ENCODE results near the gene RAPGEF1. TPM values are rescaled to one million over a fixed set of nuclear protein-coding genes. Genes with fewer than 3 reads are reported as not detected.

The RAPGEF1 gene
- total and polyA plus RNA-seq, 3 donors from 2014 or later: 36.1 to 56.9 (median 55.8) TPM

- no peak for TF ChIP-seq POLR2A (IDR thresholded peaks at IDR 0.05)
- H3K27ac ChIP-seq: no peak overlapping the region
- 71 to 76% methylated on average over 5 of the region's 5 CpGs for WGBS, 2 donors
- peaks cover 19% of the 10 kb centered on the region for H3K4me1 ChIP-seq
- no peaks in the 10 kb centered on the region for H3K9me3 ChIP-seq
- no peak overlapping the region for H3K4me3 ChIP-seq
- intact Hi-C loops (cut with DNase I; ENCODE audit: low total_unique reads): no loop called here
- H3K36me3 ChIP-seq (ENCODE audit: low read depth, missing control alignments): no peaks in the 10 kb centered on the region
- no peaks in the 10 kb centered on the region for H3K27me3 ChIP-seq
- no peak for DNase-seq
These were observed 16.2 kb downstream of the RAPGEF1 start for GRCh38 chr9:131723632-131724031.

GRCh38 chr9:131722255-131722654 lies 17.6 kb downstream of the RAPGEF1 start:
- Histone ChIP-seq H3K36me3 (ENCODE audit: low read depth, missing control alignments) (no peaks in the 10 kb centered on the region), H3K9me3 (no peaks in the 10 kb centered on the region), H3K27ac (no peak overlapping the region), H3K4me1 (peaks cover 5% of the 10 kb centered on the region), H3K4me3 (no peak overlapping the region), H3K27me3 (no peaks in the 10 kb centered on the region)
- intact Hi-C loops (cut with DNase I; ENCODE audit: low total_unique reads): no loop called here
- 81 to 85% methylated on average over 8 of the region's 8 CpGs for WGBS, 2 donors
- TF ChIP-seq POLR2A (IDR thresholded peaks at IDR 0.05) (no peak), CTCF (IDR thresholded peaks at IDR 0.05) (no peak)
- no peak for DNase-seq

GRCh38 chr9:131721076-131721475 lies 18.8 kb downstream of the RAPGEF1 start:
- WGBS, 2 donors: 93 to 95% methylated on average over 13 of the region's 13 CpGs
- no peaks in the 10 kb centered on the region for H3K9me3 ChIP-seq
- H3K36me3 ChIP-seq (ENCODE audit: low read depth, missing control alignments): no peaks in the 10 kb centered on the region
- H3K27me3 ChIP-seq: no peaks in the 10 kb centered on the region
- H3K4me3 ChIP-seq: no peak overlapping the region
- peaks cover 6% of the 10 kb centered on the region for H3K4me1 ChIP-seq
- no peak overlapping the region for H3K27ac ChIP-seq
- intact Hi-C loops (cut with DNase I; ENCODE audit: low total_unique reads): no loop called here
- DNase-seq: no peak
- TF ChIP-seq CTCF (IDR thresholded peaks at IDR 0.05): no peak
- TF ChIP-seq POLR2A (IDR thresholded peaks at IDR 0.05): no peak

- H3K4me1 ChIP-seq: peaks cover 8% of the 10 kb centered on the region
- no peak overlapping the region for H3K27ac ChIP-seq
- intact Hi-C loops (cut with DNase I; ENCODE audit: low total_unique reads): no loop called here
- no peak for TF ChIP-seq CTCF (IDR thresholded peaks at IDR 0.05)
- TF ChIP-seq POLR2A (IDR thresholded peaks at IDR 0.05): no peak
- DNase-seq: no peak
- WGBS, 2 donors: 88 to 93% methylated on average over 6 of the region's 6 CpGs
- H3K9me3 ChIP-seq: no peaks in the 10 kb centered on the region
- no peaks in the 10 kb centered on the region for H3K36me3 ChIP-seq (ENCODE audit: low read depth, missing control alignments)
- no peaks in the 10 kb centered on the region for H3K27me3 ChIP-seq
- no peak overlapping the region for H3K4me3 ChIP-seq
These were observed 19.5 kb downstream of the RAPGEF1 start for GRCh38 chr9:131720330-131720729.

DNA sequence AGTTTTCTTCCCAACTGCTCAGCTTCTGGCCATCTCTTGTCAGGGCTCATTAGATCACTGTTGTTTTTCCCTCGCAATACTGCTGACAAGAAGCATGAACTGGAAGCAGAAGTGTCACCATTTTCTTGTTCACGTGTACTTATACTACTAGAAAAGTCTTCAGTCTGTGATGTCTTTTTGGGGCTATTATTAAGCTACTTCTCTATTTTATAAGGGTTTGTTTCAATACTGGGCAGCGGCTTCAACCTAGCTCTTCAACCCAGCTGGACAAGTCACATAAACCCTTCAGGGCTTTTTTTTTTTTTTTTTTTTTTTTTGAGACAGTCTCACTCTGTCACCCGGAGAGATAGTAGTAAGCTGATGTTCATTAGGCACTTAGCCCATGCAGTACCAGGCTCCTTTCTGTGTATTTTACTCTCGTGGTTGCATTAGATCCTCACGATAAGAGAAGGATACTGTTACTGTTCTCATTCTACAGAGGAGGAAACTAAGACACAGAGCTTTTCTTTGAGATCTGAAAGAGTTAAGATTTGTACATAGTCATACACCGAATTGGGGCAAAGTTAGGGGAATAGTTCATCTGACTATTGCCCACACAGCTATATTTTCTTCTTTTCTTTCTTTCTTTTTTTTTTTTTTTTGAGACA lies 20.5 kb downstream of the RAPGEF1 start:
- H3K4me1 ChIP-seq: peaks cover 3% of the 10 kb centered on the region
- 76 to 83% methylated on average over 7 of the region's 7 CpGs for WGBS, 2 donors
- H3K9me3 ChIP-seq: no peaks in the 10 kb centered on the region
- no peak for DNase-seq
- no peaks in the 10 kb centered on the region for H3K27me3 ChIP-seq
- intact Hi-C loops (cut with DNase I; ENCODE audit: low total_unique reads): no loop called here
- H3K27ac ChIP-seq: no peak overlapping the region
- no peak overlapping the region for H3K4me3 ChIP-seq
- TF ChIP-seq CTCF (IDR thresholded peaks at IDR 0.05) (no peak), POLR2A (IDR thresholded peaks at IDR 0.05) (no peak)
- H3K36me3 ChIP-seq (ENCODE audit: low read depth, missing control alignments): no peaks in the 10 kb centered on the region

Measured in testis (tissue), 3 donors.